Glomerular endothelial cell (primary cell): ENCODE measurements around the gene SNX20. TPM values are rescaled to one million over a fixed set of nuclear protein-coding genes. Genes with fewer than 3 reads are reported as not detected.

Source experiments
- DNase-seq: peaks from one replicate; pipeline ENCODE4 v3.0.0-alpha.2; 2011; ENCODE audit warnings: low read depth, low spot score; ENCODE audit errors: extremely low read depth
- total RNA-seq: library from RNA; depleted of rRNA; stranded (reverse); fragments of >200 nt; gene quantifications from 2 replicates; pipeline ENCODE4 v1.2.3, GENCODE V29; 2015

Gene SNX20
- total RNA-seq, 1 donor from 2014 or later: not detected

GRCh38 chr16:50705436-50706110 is 24.5 kb upstream of the SNX20 start:
- no peak for DNase-seq

DNA sequence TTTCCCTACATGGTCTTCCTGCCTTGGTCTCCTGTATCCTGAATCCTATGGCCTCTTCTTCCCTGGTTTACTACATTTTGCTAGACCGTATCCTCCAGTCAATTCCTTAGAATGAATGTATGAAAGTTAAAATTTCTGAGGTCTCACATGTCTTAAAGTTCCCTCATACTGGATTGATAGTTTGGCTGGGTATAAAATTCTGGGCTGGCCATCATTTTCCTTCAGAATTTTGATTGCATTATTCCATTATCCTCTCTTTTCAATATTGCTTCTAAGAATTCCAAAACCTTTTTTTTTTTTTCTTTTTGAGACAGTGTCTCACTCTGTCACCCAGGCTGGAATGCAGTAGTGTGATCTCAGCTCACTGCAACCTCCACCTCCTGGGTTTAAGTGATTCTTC is 23.1 kb upstream of the SNX20 start:
- no peak for DNase-seq

- no peak for DNase-seq
These were observed 21.6 kb upstream of the SNX20 start for GRCh38 chr16:50702725-50703124.

- DNase-seq: no peak
These were observed 18.4 kb upstream of the SNX20 start for GRCh38 chr16:50699326-50700159.

GRCh38 chr16:50697881-50698767 is 17.0 kb upstream of the SNX20 start:
- DNase-seq: no peak

DNA sequence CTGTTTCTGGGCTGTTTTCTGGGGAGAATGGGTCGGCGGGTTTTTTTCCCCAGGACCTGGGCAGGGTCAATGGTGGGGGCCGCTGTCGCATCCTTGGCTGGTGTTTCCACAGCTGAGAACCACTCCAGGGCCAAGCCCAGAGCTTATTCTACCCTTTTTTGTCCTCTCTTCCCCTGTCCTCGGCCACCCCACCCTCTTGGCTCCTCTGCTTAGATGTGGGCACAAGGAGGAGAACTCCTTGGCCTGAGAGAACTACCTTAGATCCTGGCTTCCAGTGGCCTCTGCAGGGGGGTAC is 16.3 kb upstream of the SNX20 start:
- DNase-seq: no peak

GRCh38 chr16:50696575-50697420 is 15.7 kb upstream of the SNX20 start:
- no peak for DNase-seq

GRCh38 chr16:50696126-50696525 is 15.0 kb upstream of the SNX20 start:
- no peak for DNase-seq

DNA sequence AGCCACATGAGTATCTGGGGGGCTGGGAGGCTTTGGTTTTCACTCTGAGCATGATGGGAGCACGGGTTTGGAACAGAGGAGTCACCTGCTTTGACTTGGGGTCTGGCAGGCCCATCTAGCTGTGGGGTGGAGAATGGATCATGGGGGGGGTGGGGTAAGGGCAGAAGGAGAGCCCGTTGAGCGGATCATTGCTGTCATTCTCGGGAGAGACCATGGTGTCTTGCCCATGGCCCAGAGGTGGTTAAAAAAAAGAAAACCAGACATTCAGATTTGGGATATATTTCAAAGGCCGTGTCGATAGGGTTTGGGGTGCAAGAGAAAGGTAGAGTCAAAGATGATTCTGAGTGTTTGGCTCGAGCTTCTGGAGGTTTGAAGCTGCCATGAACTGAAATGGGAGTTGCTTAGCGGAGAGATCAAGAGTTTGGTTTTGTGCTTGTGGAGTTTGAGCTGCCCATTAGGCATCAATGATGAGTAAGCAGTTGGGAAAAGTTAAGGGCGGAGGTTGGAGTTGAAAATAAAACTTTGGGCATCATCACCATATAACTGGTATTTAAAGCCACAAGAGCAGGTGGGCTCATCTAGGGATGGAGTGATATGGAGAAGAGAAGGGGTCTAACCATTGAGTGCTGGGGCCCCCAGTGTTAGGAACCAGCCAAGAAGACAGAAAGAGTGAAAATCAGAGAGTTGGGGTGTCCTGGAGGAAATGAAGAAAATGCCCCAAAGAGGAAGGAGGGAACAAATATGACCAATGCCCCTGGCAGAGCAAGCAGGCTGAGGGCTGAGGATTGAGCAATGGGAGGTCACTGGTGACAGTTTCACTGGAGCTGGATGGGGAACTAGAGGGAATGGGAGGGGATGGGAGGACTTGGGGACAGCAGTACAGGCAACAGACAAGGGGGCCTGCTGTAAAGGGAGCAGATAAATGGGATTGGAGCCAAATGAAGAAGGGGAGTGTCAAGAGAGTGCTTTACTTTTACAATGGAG is 14.2 kb upstream of the SNX20 start:
- no peak for DNase-seq

DNA sequence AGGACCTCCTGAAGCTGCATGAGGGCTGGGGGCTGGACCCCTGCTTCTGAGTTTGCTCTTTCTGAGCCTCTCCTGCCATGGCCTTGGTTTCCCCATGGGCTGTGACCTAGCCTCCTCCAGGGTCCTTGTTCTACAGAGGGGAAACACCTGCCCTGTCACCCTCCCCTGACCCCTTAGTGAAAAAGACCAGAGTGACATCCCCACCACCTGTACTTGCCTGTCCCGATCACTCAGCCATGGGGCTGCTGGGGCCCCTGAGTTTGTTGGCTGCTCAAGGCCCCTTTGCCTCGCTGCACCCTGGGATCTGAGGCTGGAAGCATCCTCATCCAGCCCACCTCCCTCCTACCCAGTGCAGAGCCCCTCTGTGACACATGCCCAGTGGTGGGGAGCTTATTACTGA is 13.1 kb upstream of the SNX20 start:
- DNase-seq: no peak

GRCh38 chr16:50692999-50693781 is 12.1 kb upstream of the SNX20 start, which contains the start of gene NOD2:
Gene NOD2 (plus strand): TSS chr16:50693606. CDS start chr16:50699496, 5,890 bp downstream.
- DNase-seq: no peak

GRCh38 chr16:50692644-50692998 is 11.5 kb upstream of the SNX20 start:
- DNase-seq: no peak

DNA sequence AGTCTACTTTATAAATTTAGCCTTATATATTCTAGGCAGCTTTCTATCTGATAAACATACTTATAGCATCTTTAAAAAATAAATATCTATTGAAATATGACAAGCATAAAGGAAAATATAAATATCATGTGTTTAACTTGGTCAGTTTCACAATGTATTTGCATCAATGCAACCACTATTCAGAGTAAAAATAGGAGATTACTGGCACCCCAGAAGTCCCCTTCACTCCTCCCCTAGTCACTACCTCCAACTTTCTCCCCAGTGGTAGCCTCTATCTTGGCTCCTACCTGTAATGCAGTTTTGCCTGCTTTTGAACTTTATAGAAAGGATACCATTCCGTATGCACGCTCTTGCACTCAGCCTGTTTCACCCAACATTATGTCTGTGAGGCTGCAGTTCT is 9.1 kb upstream of the SNX20 start:
- DNase-seq: no peak

GRCh38 chr16:50688867-50689266 is 7.8 kb upstream of the SNX20 start:
- DNase-seq: no peak

- DNase-seq: no peak
These were observed 7.0 kb upstream of the SNX20 start for GRCh38 chr16:50688083-50688482.

GRCh38 chr16:50685462-50686063 is 4.5 kb upstream of the SNX20 start:
- no peak for DNase-seq

DNA sequence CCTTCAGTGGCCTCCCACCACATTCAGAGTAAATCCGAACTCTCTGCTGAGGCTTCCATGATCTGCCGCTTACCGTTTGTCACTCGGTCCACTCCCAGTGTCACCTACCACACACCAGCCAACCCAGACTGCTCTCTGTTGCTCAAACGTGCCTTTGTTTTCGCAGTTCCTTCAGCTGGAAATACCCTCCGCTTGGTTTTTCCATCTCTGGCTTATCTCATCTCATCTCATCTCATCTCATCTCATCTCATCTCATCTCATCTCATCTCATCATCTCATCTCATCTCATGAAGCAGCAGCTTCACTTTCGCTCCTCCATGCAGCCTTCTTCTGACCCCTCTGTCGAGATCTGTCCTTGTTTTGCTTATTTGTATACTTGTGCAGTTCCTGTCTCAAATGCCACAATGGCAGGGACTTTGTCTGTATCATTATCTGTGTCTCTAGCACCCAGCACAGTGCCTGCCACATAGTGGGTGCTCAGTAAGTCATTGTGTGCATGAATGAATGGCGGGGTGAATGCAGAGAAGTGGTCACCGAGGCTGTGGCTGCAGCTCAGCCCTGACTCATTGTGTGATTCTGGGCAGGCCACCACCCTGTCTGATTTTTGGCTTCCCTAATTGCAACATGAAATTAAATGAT is 3.8 kb upstream of the SNX20 start:
- DNase-seq: no peak
